ENCODE measurements around the gene FAM135A.

FAM135A gene

DNA sequence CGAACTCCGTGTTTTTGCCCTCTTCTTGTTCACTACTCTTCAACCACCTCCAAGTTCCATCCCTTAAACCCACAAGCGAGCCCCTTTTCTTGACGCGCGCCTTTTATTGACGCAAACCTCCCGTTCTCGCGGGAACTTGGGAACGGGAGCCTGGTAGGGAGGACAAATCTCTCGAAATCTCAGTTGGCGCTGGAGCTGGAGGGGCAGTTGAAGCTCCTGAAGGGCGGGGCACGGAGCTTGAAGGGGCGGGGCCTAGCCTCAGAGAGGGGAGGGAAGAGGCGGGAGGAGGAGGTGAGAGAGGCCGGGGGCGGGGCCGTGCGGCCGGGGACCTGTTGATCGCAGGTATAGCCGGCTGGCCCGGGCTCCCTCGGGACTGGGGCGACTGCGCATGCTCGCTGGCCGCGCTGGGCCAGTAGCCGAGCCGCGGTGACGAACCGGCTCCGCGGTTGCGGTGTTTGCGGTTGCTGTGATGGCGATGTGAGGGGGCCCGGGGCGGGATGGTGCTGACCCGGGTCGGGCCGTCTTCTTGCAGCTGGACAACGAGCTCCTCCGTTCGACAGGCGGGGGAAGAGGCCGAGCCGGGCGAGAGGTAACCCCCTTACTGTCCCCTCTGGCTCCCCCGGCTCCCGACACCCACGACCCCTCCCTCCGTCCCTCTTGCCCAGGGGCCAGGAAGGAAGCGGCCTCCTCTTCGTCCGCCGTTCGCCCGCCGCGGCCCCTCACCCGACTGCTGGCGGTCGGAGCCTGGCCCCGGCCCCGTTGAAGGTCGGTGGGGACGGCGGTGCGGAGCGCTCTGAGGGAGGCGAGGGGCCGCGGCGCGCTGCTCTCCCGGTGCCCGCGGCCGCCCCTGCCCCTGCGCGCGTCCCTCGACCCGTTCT, at the start of gene FAM135A:
Gene FAM135A, plus strand, starts transcription at position 395 of the 878 bp plus-strand sequence. CDS start 14,835 bp downstream, outside the sequence.
- FAIRE-seq: no peak
- DNase-seq (ENCODE audit: low spot score): peak; percentile 97

DNA sequence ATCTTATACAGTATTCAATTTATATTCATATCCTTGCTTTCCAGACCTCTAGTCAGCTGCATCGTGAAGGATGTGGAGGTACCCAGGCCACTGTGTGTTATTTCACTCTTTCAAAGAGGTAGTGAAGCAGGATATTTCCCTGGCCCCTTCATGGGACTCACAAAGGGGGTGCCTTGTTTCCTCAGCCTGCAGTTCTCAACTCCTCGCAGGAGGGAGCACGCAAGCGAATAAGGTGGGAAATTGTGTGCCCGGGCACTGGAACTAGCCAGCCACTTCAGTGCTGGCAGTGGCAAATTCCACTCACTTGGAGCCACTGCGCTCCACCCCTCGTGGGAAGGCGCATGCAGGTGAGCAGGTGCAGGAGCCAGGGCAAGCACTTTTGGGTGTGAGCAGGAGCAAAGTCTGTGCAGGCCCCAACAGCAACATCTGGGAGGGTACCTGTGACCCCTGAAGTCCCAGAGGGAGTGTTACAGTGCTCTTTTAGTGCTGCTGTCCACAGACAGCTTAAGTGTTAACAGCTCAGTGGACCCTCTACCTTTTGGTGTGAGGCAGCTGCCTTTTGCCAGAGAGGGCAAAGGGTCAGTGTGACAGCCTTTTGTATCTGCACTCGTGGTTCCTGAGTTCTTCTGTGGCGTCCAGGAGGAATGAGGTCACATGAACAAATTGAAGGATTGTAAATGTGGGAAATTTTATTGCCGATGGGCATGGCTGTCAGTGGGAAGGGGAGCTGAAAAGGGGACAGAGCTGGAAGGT, 49.4 kb upstream of the FAM135A start:
- FAIRE-seq (no peak), DNase-seq (ENCODE audit: low spot score) (no peak)

DNA sequence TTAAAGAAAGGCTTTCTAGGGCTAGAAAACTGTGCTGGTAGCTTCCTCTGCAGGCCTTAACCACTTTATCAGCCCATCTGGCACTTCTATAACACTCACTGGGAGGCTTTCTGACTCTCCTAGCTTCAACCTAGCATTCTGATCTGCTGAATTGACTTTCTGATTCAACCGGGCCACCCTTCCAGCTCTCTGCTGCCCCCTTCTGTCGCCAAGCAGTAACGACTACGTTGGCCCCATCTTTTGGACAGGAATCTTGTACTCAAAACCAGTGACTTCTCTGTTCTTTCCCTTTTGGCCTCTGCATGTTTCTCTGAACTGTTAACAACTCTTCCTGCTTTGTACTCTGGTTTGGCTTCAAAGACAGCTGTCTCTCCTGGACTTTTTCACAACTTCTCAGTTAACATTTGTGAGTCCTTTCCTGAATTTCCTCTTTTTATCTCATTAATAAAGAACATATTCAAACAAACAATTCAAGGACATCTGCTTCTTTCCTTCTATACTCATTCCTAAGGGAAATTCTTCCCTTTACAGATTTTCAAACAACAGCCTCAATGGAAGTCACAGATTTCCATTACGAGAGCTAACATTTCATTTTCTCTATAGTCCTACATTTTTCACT, 43.9 kb upstream of the FAM135A start:
- DNase-seq (ENCODE audit: low spot score): peak; percentile 72
- peak; percentile 50 for FAIRE-seq

DNA sequence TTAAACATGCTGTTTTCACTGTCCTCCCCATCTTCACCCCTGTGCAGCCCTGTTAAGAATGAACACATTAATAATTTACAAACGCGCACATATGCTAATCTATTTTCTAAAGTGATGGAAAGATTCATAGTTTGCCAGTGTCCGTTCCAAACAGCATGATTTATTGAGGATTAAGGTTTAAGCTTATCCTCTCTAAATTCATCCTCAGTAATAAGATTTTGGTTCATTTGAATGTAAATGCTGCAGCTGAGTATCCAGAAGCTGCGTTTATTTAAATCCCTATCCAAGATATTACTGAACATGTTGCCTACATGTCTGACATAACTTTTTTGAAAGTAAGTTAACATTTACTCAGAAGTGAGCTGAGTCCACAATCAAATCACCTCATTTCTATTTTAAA, 42.8 kb upstream of the FAM135A start:
- DNase-seq (ENCODE audit: low spot score) (no peak), FAIRE-seq (no peak)

DNA sequence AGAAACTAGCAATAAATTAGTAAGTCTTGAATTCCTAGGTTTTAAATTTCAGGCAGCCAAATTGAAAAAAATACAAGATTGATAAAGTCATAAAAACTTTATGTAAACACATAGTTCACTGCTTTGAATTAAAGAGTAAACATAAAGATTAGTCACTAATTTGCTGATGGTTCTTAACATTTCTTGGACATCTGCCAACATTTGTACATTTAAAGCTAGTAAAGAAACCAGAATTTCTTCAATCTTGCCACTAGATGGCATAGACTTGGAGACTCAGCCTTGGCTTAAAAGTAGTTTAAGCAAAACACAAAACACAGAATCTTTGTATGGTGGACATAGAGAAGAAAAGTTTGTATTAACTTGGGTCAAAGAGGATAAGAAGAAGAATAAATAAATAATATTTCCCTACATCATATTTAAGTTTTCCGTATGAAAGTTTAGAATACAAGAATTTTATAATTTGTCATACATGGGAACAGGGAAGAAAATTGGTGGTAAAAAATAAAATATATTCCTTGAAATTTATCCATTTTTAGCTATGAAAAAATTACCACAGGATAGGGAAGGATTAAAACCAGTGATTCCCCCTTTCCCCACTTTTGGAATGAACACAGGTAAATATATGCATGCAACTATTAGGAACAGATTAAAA, 41.7 kb upstream of the FAM135A start:
- DNase-seq (ENCODE audit: low spot score): peak; percentile 44
- FAIRE-seq: no peak

DNA sequence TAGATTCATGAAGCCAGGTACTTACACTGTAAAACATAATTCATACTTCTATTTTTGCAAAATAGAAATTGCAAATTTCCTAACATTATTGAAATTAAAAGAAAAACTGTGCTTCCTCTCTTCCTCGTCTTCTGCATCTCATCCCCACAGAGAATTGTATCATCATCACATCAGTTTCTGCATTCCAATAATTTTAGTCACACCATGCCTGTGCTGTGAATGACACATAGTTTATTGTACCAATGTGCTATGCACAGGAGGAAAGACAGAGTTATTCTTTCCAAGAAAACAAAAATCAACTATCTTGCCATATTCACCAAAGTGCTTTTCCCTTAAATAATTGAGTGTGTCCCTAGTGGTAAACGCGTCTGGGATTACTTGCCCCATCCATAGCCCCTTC, 38.1 kb upstream of the FAM135A start:
- FAIRE-seq (peak; percentile 65), DNase-seq (ENCODE audit: low spot score) (peak; percentile 62)

DNA sequence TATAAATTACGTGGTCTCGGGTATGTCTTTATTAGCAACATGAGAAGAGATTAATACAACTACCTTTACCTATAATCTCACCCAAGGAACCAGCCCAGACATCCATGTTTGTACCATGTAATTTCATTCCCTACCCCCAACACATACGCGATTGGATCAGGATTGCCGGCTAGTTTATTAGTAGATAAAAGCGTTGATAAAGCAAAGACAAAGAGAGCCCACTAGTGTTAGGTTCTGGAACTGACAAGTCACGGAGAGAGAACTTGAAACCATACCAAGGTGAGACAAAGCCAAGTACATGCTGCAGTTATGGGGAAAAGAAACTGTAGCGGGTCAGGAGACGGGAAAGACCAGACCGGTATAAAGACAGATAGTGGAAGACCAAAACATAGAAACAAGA, 37.4 kb upstream of the FAM135A start:
- FAIRE-seq: no peak
- no peak for DNase-seq (ENCODE audit: low spot score)

DNA sequence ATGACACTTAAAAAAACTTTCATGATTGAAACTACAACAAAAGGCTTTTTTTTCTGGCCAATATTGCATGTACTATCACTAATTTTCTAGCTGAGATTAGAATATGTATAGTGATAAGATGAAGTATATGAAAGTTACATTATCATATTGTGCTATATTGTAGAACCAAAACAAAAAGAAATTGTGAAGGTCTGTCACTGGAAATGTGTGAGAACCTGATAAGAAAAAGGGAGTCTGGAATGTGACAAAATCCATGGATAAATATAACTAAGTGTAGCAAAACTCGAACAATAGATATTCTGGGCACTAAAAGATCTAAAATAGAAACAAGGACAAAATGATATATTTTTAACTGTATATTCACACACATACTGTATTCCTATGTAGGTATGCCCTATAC, 36.7 kb upstream of the FAM135A start:
- FAIRE-seq (no peak), DNase-seq (ENCODE audit: low spot score) (no peak)

DNA sequence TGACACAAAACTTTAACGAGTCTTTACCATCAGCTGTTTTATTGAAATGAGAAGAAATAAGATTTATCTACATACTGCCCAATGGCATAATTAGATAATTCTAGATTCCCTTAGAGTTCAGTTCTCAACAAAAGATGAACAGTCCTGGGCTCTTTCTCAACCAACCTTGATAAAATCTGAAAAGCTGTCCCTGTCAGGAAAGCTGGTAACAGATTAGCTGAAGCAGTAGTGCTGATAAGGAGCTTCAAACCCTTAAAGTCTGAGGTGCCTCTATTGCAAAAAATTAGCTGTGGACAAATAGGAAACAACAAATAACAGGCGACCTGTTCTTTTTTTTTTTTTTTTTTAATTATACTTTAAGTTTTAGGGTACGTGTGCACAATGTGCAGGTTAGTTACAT, 35.9 kb upstream of the FAM135A start:
- DNase-seq (ENCODE audit: low spot score): no peak
- FAIRE-seq: no peak

DNA sequence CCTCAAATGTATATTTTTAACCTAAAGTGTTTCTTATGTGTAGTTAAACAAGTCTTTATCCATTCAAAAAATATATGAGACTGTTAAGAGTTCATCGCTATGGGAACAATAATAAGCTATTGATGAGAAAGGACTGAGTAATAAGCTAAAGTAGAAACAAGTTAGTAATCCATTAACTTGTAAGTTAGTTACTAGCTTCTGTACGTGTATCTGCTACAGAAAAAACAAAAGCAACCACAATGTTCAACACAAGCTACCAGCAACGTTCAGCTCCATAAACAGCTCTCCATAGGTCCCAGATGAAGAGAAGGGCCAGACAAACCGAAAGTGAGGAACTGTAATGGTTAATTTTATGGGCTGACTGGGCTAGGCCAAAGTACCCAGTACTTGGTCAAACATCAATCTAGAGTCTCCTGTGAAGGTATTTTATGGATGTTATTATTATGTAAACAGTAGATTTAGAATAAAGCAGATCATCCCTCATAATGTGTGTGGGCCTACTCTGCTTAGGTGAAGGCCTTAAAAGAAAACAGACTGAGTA, 33.8 kb upstream of the FAM135A start:
- FAIRE-seq (no peak), DNase-seq (ENCODE audit: low spot score) (no peak)

DNA sequence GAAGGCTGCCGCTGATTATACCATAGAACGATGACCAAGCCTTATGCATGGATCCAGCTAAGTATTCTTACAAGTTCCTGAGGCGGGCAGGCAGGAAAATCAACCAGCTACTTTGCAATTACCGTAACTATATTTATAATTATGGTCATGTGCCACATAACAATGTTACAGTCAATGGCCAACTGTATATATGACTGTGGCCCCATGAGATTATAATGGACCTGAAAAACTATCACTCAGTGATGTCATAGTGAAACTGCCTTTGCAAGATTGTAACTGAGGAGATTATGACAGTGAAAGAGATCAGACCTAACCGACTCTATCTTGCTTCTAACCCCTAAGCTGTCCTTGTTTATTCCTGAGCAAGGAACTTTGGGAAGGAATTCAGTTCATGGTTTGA, 33.1 kb upstream of the FAM135A start:
- FAIRE-seq: no peak

DNA sequence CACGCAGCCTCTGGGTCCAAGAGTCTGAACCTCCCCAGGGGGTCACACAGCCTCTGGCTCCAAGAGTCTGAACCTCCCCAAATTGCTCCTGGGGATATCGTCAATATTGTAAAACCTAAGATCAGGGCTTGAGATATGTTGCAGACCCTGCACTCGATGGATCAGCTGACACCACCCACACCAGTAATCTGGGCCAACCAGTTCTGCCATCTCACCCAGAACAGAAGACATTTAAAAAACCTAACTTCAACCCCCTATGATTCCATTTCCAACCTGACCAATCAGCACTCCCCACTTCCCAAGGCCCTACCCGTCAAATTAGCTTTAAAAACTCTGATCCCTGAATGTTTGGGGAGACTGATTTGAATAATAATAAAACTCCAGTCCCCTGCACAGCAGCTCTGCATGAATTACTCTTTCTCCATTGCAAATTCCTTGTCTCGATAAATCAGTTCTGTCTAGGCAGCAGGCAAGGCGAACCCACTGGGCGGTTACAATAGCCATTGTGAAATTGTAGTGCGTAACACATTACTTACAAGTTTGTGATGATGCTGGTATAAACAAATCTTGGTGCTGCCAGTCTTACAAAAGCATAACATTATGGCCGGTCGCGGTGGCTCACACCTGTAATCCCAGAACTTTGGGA, 32.4 kb upstream of the FAM135A start:
- FAIRE-seq: peak; percentile 23
- DNase-seq (ENCODE audit: low spot score): no peak

More for the DNA sequence above, 33.1 kb upstream of the FAM135A start:
- no peak for DNase-seq (ENCODE audit: low spot score)

DNA sequence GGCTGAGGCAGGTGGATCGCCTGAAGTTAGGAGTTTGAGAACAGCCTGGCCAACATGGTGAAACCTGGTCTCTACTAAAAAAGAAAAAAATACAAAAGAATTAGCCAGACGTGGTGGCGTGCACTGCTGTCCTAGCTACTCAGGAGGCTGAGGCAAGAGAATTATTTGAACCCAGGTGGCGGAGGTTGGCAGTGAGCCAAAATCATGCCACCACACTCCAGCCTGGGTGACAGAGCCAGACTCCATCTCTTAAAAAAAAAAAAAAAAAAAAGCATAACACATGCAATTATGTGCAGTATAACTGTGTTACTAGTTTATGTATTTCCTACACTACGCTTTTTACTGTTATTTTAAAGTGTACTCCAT, 31.9 kb upstream of the FAM135A start:
- DNase-seq (ENCODE audit: low spot score) (no peak), FAIRE-seq (no peak)

DNA sequence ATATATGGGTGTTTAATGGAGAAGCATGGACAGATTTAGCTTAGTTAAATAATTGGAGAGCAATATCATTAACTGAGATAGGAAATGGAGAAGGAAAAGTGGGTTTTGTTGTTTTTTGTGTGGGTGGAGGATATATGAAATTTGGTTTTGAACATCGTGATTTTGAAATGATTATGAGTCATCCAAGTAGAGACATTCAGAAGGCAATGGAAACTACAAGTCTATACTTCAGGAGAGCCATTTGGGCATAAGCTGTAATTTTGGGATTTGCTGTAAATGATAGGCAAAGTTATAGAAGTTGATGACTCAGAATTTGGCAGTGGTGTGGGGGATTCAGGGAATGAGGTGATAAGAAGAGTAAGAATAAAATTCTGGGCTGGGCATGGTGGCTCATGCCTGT, 27.4 kb upstream of the FAM135A start:
- no peak for DNase-seq (ENCODE audit: low spot score)
- FAIRE-seq: no peak

DNA sequence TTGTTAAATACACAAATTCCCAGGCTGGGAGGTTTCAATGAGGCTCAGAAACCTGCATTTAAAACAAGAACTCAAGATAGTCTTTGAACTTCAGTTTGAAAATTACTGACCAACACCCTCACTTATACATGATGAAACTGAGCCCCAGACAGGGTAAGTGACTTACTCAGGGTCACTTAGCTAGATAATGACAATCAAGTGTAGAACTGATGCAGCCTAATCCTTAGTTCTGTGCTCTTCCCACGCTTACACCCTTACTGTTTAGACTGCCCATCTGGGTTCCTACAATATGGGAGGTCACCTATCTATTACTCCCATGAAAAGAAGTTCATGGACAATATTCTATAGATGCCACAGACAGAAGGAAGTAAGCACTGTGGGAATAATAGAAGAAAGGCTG, 24.5 kb upstream of the FAM135A start:
- FAIRE-seq (no peak), DNase-seq (ENCODE audit: low spot score) (no peak)

DNA sequence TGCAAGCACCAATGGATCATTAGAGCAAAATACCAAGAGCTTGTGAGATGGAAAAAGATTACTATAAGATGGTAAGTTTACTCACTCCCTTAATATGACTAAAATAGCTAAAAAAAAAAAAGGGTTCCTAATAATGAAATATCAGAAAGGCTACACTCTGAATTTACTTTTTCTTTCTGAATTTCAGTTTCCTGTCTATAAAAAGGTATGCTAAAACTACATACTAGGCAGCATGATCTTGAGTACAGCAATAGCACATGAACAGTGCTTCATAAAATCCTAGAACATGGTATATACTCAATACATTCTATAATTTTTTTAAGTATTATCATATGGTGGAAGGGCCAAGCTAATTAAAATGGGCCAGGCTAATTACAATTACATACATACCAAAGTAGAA, 24.0 kb upstream of the FAM135A start:
- DNase-seq (ENCODE audit: low spot score) (no peak), FAIRE-seq (no peak)

DNA sequence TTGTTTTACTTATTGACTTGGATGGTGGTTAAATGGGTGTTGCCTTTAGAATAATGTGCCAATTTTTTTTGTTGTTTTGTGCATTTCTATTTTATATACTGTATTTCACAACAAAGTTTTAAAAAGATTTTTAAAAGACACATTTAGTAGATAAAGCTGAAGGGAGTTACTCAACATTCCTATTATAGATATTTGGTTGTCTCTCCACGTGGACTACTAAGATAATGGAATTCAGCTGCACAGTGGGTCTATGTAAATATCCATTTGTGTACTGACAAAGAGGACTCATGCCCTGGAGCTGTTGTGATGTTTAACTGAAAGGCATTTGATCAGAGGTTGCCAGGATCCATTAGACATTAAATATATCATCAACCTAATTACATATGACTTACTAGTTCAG, 23.2 kb upstream of the FAM135A start:
- DNase-seq (ENCODE audit: low spot score) (no peak), FAIRE-seq (no peak)

DNA sequence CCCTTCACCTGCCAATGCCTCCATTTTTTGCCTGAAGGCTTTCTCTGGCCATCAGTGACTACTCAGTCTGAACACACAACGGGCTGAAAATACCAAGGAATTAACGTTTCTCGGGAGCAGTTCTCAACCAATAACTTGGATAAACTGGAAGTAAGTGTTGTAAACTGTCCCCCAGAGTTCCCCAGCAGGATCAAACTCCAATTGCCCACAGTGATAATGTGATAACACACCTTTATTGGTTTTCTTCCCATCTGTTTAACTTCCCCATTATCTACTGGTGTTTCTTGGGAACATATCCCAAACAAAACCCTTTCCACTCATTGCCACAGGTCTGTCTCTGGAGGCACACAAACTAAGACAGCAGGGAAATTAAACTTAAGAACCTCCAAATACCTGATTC, 21.8 kb upstream of the FAM135A start:
- DNase-seq (ENCODE audit: low spot score) (no peak), FAIRE-seq (no peak)

DNA sequence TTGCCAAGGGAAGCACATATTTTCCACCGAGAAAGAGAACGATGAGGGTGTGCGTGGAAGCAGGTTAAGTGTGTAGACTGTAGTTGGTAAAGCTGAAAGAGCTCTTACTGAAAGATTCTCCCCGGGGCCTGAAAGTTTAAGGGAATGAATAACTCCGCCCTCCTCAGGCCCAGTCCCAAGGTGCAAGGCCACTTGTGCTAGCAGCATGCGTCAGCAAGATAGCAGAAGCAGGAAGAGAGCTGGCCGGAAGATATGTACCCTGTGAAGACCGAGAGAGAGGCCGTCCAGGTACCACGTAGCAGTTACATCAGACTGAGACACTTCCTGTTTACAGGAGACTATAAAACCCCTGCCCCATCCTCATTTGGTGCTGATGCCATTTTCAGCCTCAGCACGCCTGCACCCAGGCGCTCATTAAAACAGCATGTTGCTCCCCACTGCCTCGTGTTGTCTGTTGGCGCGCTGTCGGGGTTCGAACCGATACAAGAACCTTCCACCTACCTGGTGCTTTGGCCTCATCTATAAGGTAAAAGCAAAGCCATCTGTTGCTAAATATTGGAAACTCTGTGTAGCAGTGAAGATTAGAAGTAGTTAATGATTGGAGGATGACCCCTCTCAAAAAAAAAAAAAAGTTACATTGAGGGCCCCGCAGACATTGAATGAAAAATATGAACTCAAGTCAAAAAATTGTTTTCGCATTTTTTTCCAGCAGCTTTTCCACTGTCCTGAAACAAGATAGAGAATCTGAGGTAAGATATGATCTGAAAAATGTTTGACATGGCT, 18.6 kb upstream of the FAM135A start:
- FAIRE-seq: no peak
- no peak for DNase-seq (ENCODE audit: low spot score)

DNA sequence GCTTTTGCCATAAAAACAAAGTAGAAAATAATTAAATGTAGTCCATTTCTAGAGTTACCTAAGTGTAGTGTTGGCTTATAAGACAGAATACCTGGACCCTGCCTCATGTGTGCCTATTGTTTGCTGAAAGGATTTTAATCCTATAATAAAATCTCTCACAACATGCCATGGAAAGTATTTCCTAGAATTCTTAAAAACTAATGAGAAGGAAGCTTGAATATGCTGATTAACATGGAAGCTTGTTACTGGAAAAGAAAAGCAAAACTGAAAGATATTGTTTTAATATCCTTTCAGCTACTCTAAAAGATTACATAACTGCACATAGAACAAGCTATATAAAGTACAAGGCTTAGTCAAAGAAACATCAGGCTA, 18.0 kb upstream of the FAM135A start:
- no peak for DNase-seq (ENCODE audit: low spot score)
- no peak for FAIRE-seq
